GM06990 (cell line): ENCODE results near the gene FLNC.

Experiments used
- DNase-seq: peaks from one replicate; pipeline ENCODE4 v3.0.0-alpha.2; 2011; ENCODE audit not compliant: insufficient read length; ENCODE audit errors: extremely low read depth
- H3K27me3 ChIP-seq: replicated peaks from 2 replicates; pipeline ENCODE4 v1.6.0; 2011; ENCODE audit warnings: low read length; ENCODE audit not compliant: control insufficient read depth, insufficient read depth
- H3K36me3 ChIP-seq: 2 replicates; pipeline ENCODE4 v1.5.1; 2011; ENCODE audit warnings: low read length; ENCODE audit not compliant: control insufficient read depth, insufficient read depth
- H3K4me3 ChIP-seq: replicated peaks from 2 replicates; pipeline ENCODE4 v1.5.1; 2011; ENCODE audit warnings: low read depth, mild to moderate bottlenecking, control low read depth, low read length
- TF ChIP-seq, protein P1 (sequence below): IDR thresholded peaks from 2 replicates; pipeline ENCODE4 v1.5.1; 2011; ENCODE audit warnings: low read length, control low read depth, mild to moderate bottlenecking, inconsistent platforms; ENCODE audit not compliant: insufficient read depth, poor library complexity, severe bottlenecking

FLNC gene

GRCh38 chr7:128826916-128827247 lies 3.3 kb upstream of the FLNC start:
- Histone ChIP-seq H3K27me3 (peaks cover 3% of the 10 kb centered on the region), H3K4me3 (no peak overlapping the region), H3K36me3 (no peaks in the 10 kb centered on the region)
- no peak for DNase-seq
- TF ChIP-seq, protein P1, sequence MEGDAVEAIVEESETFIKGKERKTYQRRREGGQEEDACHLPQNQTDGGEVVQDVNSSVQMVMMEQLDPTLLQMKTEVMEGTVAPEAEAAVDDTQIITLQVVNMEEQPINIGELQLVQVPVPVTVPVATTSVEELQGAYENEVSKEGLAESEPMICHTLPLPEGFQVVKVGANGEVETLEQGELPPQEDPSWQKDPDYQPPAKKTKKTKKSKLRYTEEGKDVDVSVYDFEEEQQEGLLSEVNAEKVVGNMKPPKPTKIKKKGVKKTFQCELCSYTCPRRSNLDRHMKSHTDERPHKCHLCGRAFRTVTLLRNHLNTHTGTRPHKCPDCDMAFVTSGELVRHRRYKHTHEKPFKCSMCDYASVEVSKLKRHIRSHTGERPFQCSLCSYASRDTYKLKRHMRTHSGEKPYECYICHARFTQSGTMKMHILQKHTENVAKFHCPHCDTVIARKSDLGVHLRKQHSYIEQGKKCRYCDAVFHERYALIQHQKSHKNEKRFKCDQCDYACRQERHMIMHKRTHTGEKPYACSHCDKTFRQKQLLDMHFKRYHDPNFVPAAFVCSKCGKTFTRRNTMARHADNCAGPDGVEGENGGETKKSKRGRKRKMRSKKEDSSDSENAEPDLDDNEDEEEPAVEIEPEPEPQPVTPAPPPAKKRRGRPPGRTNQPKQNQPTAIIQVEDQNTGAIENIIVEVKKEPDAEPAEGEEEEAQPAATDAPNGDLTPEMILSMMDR = no peak

DNA sequence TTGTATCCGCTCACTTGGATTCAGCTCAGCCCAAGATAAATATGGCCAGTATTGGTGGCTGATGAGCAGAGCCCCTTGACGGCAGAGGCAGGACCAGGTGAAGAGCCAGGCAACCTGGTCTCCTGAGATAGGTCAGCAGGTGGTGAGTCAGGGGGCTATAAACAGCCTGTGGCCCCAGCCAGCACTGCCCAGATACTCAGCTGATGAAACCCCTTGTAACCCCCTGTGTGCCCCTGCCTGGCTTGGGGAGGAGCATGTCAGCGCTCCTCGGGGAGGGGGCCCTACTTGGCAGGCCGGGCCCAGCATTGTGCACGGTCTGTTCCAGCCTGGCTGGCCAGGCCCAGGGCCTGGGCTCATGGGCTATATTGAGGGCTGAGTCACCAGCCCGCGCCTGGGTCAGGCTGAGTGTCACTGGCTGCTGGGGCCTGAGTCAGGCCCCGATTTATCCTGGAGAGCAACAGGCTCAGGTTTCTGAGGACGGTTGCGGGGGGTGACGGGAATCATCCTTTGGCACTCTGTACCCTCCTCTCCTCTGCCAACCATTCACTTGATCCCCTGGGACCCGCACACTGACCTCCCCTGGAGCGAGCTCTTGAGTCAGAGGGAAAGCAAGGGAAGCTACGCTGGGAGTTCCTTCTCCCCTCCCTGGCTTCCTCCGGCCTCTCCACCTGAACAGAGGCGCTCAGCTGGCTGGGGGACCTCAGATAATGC lies 2.8 kb upstream of the FLNC start:
- Histone ChIP-seq H3K27me3 (peaks cover 3% of the 10 kb centered on the region), H3K36me3 (no peaks in the 10 kb centered on the region), H3K4me3 (no peak overlapping the region)
- no peak for DNase-seq
- TF ChIP-seq, protein P1 = no peak

- Histone ChIP-seq H3K27me3 (peaks cover 3% of the 10 kb centered on the region), H3K4me3 (no peak overlapping the region), H3K36me3 (no peaks in the 10 kb centered on the region)
- TF ChIP-seq, protein P1 = no peak
- DNase-seq = no peak
These were observed 2.1 kb upstream of the FLNC start for GRCh38 chr7:128827971-128828711.

- peaks cover 3% of the 10 kb centered on the region for H3K27me3 ChIP-seq
- H3K4me3 ChIP-seq = no peak overlapping the region
- DNase-seq = no peak
- H3K36me3 ChIP-seq = no peaks in the 10 kb centered on the region
- TF ChIP-seq, protein P1 = no peak
These were observed 627 bp upstream of the FLNC start for GRCh38 chr7:128829391-128830166.

GRCh38 chr7:128831178-128831993 lies 1.2 kb downstream of the FLNC start:
- DNase-seq = no peak
- H3K36me3 ChIP-seq = no peaks in the 10 kb centered on the region
- H3K27me3 ChIP-seq = peaks cover 3% of the 10 kb centered on the region
- TF ChIP-seq, protein P1 = no peak
- no peak overlapping the region for H3K4me3 ChIP-seq
